HG02938 (cell line): ENCODE measurements around the gene KLC3.

Experiments
- ATAC-seq: cut with Tn5 transposase; IDR thresholded peaks from one replicate; pipeline ENCODE4 v1.9.1; 2021; ENCODE audit warnings: mild to moderate bottlenecking, moderate library complexity; ENCODE audit not compliant: unreplicated experiment

Gene KLC3

GRCh38 chr19:45368127-45368526, 27.6 kb downstream of the KLC3 start:
- no peak for ATAC-seq

- no peak for ATAC-seq
Observed at GRCh38 chr19:45368737-45369340, 28.3 kb downstream of the KLC3 start.

- peak; percentile 90 for ATAC-seq
Observed at GRCh38 chr19:45370410-45371204, 30.1 kb downstream of the KLC3 start, which contains the start of gene ERCC2. Gene ERCC2 (minus strand): TSS chr19:45370573. CDS start chr19:45370540, 33 bp downstream.

- no peak for ATAC-seq
Observed at GRCh38 chr19:45376045-45376724, 35.6 kb downstream of the KLC3 start.

- no peak for ATAC-seq
Observed at GRCh38 chr19:45380107-45380506, 39.6 kb downstream of the KLC3 start.

GRCh38 chr19:45382426-45382825, 41.9 kb downstream of the KLC3 start:
- no peak for ATAC-seq

GRCh38 chr19:45385392-45386221, 45.1 kb downstream of the KLC3 start:
- no peak for ATAC-seq

- ATAC-seq = no peak
Observed at GRCh38 chr19:45391346-45391745, 50.8 kb downstream of the KLC3 start.

- ATAC-seq = no peak
Observed at GRCh38 chr19:45391871-45392665, 51.5 kb downstream of the KLC3 start.

GRCh38 chr19:45395821-45396617, 55.5 kb downstream of the KLC3 start:
- no peak for ATAC-seq

GRCh38 chr19:45400192-45400591, 59.6 kb downstream of the KLC3 start:
- ATAC-seq = no peak
